Tibial nerve (tissue), 4 donors: ENCODE data around the gene PLXNB3.

Experiments
- CTCF ChIP-seq, 5 experiments: fragments of 200-600 bp in 3 of 5; fragments of 450-650 bp in 2 of 5; sonication (generic) in 3 of 5; IDR thresholded peaks; one replicate each; pipeline ENCODE4 v1.5.1; 2016 to 2019; ENCODE audit warnings: antibody characterized with exemption in 5 of 5, mild to moderate bottlenecking in 3 of 5, moderate library complexity in 2 of 5
- EP300 ChIP-seq, 2 donors: sonication (generic); formaldehyde crosslinking; IDR thresholded peaks; one replicate each; pipeline ENCODE4 v1.6.1; 2017; ENCODE audit warnings: antibody characterized with exemption in 2 of 2, mild to moderate bottlenecking in 1 of 2
- POLR2A ChIP-seq, 2 donors: fragments of 450-650 bp; IDR thresholded peaks; one replicate each; pipeline ENCODE4 v1.6.1; 2017; ENCODE audit warnings: antibody characterized with exemption in 2 of 2, mild to moderate bottlenecking in 2 of 2, moderate library complexity in 2 of 2

GRCh38 chrX:153735274-153735673 lies 28.8 kb upstream of the PLXNB3 start:
- TF ChIP-seq CTCF (IDR thresholded peaks at IDR 0.05) (no peak), POLR2A (IDR thresholded peaks at IDR 0.05) (no peak), EP300 (IDR thresholded peaks at IDR 0.05) (no peak)
